Left ventricle myocardium inferior (tissue), 1 donor: Measurements from ENCODE around the gene CCR3. TPM values are rescaled to one million over a fixed set of nuclear protein-coding genes. Genes with fewer than 3 reads are reported as not detected.

Experiments
- DNase-seq: peaks from one replicate; pipeline ENCODE4 v3.0.0-alpha.2; 2020
- H3K27ac ChIP-seq: fragments of 200-600 bp; replicated peaks from 2 replicates; pipeline ENCODE4 v1.8.0; 2021
- H3K27me3 ChIP-seq: fragments of 200-600 bp; 2 replicates; pipeline ENCODE4 v1.8.0; 2021; ENCODE audit warnings: low read depth
- H3K36me3 ChIP-seq: fragments of 200-600 bp; 2 replicates; pipeline ENCODE4 v1.8.0; 2021
- H3K4me1 ChIP-seq: fragments of 200-600 bp; 2 replicates; pipeline ENCODE4 v1.8.0; 2021
- H3K4me3 ChIP-seq: fragments of 200-600 bp; 2 replicates; pipeline ENCODE4 v1.8.0; 2021; ENCODE audit warnings: mild to moderate bottlenecking, moderate library complexity
- H3K9me3 ChIP-seq: fragments of 200-600 bp; replicated peaks from 2 replicates; pipeline ENCODE4 v1.8.0; 2021
- intact Hi-C: fragments of 100-400 bp; cut with micrococcal nuclease; formaldehyde crosslinking; loops from one replicate; pipeline ENCODE4 v1.11.0; 2022
- total RNA-seq: library from RNA; stranded (reverse); fragmentation: NEBNext Ultra II Directional; extraction: Animal tissue kit (Norgen Biotek cat#: 25700); gene quantifications from one replicate; pipeline ENCODE4 v1.2.1, GENCODE V29; 2021
- TF ChIP-seq, protein P1 (sequence below): fragments of 200-600 bp; IDR thresholded peaks from 2 replicates; pipeline ENCODE4 v1.8.0; 2021; ENCODE audit warnings: antibody characterized with exemption, mild to moderate bottlenecking, borderline replicate concordance
- donor health status: DM: no; HTN: yes; CAD: no; lungs with severe emphysema.

CCR3 gene
- total RNA-seq, 1 donor from 2014 or later = not detected

DNA sequence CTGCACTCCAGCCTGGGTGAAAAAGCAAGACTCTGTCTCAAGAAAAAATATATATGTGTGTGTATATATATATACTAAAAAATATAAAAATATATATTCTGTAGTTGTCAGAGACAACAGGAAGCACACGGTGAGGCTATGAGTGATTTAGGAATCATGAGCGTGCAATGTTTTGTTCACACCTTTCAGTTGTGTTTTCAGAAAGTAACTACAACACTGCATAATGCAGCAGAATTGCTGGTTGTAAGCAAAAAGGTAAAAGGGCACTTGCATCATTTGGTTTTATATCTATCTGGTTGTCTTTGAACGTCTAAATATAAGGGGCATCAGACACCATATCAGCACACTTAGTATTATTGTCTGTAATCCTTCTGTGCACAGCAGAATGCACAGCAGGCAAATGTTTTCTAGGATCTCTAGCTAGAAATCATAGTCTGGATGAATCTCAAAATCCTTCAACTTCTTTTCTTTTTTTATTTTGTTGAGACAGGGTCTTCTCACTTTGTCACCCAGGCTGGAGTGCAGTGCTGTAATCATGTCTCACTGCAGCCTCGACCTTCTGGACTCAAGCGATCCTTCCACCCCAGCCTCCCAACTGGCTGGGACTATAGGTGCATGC lies 44.8 kb downstream of the CCR3 start:
- Histone ChIP-seq H3K27me3 (no peaks in the 10 kb centered on the region), H3K27ac (no peak overlapping the region), H3K36me3 (no peaks in the 10 kb centered on the region), H3K4me3 (no peak overlapping the region), H3K4me1 (peaks cover 3% of the 10 kb centered on the region), H3K9me3 (no peaks in the 10 kb centered on the region)
- TF ChIP-seq, protein P1, sequence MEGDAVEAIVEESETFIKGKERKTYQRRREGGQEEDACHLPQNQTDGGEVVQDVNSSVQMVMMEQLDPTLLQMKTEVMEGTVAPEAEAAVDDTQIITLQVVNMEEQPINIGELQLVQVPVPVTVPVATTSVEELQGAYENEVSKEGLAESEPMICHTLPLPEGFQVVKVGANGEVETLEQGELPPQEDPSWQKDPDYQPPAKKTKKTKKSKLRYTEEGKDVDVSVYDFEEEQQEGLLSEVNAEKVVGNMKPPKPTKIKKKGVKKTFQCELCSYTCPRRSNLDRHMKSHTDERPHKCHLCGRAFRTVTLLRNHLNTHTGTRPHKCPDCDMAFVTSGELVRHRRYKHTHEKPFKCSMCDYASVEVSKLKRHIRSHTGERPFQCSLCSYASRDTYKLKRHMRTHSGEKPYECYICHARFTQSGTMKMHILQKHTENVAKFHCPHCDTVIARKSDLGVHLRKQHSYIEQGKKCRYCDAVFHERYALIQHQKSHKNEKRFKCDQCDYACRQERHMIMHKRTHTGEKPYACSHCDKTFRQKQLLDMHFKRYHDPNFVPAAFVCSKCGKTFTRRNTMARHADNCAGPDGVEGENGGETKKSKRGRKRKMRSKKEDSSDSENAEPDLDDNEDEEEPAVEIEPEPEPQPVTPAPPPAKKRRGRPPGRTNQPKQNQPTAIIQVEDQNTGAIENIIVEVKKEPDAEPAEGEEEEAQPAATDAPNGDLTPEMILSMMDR = no peak
- intact Hi-C loops = no loop called here
- DNase-seq = no peak

DNA sequence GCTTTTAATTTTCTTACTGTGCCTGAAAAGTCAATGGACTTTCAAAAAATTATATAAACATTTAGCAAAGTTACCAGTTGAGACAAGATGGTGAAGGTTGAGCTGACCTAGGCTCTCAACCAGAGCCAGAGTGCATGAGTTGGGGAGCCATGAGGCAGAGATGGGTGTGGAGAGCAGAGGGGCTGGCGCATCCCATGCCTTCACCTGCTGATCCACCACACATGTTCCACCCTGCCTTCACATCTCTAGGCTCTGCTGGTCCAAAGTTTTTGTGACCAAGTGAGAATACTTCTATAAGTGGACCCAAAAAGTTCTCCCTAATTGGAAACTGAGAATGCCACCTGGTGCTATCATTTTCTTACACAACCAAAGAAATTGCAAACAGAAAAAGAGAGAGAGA lies 47.3 kb downstream of the CCR3 start:
- Histone ChIP-seq H3K27me3 (no peaks in the 10 kb centered on the region), H3K4me1 (peaks cover 3% of the 10 kb centered on the region), H3K9me3 (no peaks in the 10 kb centered on the region), H3K27ac (no peak overlapping the region), H3K36me3 (no peaks in the 10 kb centered on the region), H3K4me3 (no peak overlapping the region)
- TF ChIP-seq, protein P1 = no peak
- intact Hi-C loops = no loop called here
- DNase-seq = no peak

DNA sequence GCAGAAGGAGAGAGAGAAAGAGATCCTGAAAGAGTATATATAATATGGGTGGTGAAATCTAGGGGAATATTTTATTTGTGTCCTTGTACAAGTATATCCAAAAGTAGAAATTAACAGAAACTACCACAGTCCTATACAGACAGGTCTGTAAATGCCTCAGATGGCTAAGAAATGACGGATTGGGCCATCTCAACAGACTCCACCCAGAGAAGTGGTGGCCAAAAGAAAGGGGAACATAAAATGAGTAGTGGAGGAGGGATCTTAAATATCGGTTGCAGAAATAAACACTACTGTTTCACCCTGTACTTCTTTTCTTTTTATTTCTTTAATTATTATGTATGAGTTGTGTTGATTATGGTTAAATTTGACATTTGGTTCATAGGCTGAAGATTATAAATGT lies 47.7 kb downstream of the CCR3 start:
- TF ChIP-seq, protein P1 = no peak
- no peaks in the 10 kb centered on the region for H3K9me3 ChIP-seq
- no peaks in the 10 kb centered on the region for H3K36me3 ChIP-seq
- no peak for DNase-seq
- no peaks in the 10 kb centered on the region for H3K27me3 ChIP-seq
- no peaks in the 10 kb centered on the region for H3K4me1 ChIP-seq
- intact Hi-C loops = no loop called here
- no peak overlapping the region for H3K27ac ChIP-seq
- H3K4me3 ChIP-seq = no peak overlapping the region

DNA sequence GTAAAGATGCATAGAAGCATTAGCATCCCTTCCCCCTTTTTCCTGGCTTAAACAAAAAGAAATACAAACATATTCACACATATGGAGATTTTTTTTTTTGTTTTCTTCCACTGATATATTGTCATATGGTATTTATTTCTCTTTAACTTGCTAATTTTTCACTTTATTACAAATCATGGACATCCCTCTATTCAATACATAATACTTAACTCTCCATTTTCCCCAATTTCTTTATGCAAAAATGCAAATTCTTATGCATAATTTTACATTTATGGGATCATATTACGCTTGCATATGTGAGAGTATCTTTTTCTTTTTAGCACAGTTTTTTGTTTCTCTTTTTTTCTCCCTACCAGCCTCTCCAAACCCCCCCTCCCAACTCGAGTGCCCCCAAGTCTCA lies 48.8 kb downstream of the CCR3 start:
- intact Hi-C loops = no loop called here
- no peak overlapping the region for H3K27ac ChIP-seq
- no peak for DNase-seq

DNA sequence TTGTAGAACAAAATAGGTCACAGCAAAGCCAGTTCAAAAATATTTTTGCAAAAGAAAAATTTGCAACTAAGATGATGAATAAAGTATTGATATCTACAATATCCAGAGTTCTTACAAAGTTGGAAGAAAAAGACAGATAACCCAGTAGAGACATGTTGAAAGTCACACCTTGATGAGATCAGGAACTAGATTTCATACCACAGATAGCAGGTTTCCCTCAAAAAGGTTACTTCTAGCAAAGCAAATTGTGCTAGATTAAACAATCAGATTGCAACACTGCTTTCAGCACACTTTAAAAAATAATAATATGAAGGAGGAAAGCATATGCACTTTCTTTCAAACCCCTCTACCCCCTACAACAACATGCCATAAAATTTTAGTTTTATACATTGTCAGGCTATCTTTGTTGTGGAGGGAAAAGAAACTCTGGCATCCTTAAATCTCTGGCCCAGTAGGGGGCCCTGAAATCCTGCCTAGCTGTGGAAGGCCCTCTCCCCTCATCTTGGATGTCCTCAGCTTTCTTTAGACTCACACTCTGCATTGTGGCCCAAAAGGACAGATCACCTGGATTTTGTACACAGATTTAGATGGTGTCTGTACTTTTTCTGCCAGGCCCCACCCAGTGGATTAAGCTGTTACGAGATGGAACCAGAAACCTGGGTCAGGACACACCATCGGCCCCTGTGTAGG lies 50.9 kb downstream of the CCR3 start:
- TF ChIP-seq, protein P1 = no peak
- Histone ChIP-seq H3K27ac (no peak overlapping the region), H3K9me3 (no peaks in the 10 kb centered on the region), H3K4me1 (no peaks in the 10 kb centered on the region), H3K27me3 (no peaks in the 10 kb centered on the region), H3K36me3 (no peaks in the 10 kb centered on the region), H3K4me3 (no peak overlapping the region)
- intact Hi-C loops = no loop called here
- DNase-seq = no peak

More for the DNA sequence above, 48.8 kb downstream of the CCR3 start:
- TF ChIP-seq, protein P1 = no peak
- no peaks in the 10 kb centered on the region for H3K27me3 ChIP-seq
- H3K4me3 ChIP-seq = no peak overlapping the region
- no peaks in the 10 kb centered on the region for H3K36me3 ChIP-seq
- no peaks in the 10 kb centered on the region for H3K9me3 ChIP-seq
- no peaks in the 10 kb centered on the region for H3K4me1 ChIP-seq
